H4 (cell line): ENCODE results near the gene RBM7. TPM values are rescaled to one million over a fixed set of nuclear protein-coding genes. Genes with fewer than 3 reads are reported as not detected.
A peak's percentile ranks its signal among the peaks of the same experiment; 100 is the strongest.

Experiments used
- DNase-seq: peaks from one replicate; pipeline ENCODE4 v3.0.0-alpha.2; 2015; ENCODE audit warnings: low spot score
- total RNA-seq: library from RNA; depleted of rRNA; stranded (reverse); fragments of >200 nt; shearing (Covaris generic); gene quantifications from 2 replicates; pipeline ENCODE4 v1.2.3, GENCODE V29; 2014

Gene RBM7
- total RNA-seq, 1 experiment from 2014 or later, result 55.1 TPM

- DNase-seq, result no peak
Measured at GRCh38 chr11:114396916-114397315, 3.5 kb upstream of the RBM7 start.

DNA sequence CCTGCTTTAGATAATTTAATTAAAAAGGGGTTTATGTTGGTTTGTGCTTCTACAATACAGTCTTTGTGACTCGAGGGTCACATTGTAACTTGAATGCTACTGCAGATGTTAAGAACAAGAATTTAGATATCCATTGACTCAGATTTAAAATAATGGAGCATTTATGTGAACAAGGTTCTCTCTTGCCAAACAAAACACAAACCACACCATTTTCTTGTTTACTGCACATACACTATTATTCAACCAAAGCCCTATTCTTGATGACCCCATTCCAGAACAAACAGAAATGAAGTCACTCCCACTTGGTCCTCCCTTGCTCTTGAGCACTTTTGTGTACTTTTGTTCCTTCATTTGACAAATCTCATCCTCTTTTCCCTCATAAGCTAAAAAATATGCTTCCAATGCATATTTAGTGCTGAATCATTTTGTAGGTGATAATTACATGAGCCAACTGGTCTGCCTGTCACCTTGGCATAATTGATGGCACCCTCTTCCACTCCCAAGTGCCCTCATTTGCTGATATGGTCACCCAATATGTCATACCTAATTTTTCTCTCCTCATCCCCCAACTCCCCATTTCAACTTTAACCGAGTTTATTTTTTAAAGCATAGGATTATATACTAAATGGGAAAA, 3.0 kb upstream of the RBM7 start:
- DNase-seq, result no peak

DNA sequence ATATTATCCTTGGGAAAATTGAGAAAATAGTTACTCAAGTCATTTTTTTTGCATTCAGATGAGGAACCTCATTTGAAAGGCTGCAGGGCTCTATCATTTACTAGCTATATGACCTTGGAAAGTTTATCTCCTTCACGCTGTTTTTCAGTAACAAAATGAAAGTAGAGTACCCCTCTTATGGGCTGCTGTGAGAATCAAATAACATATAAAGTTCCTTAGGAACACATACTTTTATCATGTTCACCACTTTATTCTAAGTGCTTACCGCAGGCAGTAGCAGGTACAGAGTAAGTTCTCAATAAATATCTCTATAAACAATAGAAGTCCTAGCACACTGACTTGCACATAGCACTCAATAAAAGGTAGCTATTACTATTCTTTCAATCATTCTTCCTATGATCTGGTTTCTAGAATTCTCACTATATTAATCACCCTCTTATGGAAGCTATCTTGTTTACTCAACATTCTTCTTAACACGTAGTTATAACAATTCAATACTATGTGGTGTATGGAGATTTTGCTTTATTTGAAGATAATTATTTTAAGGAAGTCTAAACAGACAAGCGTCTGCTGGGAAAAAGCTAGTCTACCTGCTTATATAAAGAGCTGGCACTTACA, 2.1 kb upstream of the RBM7 start:
- no peak for DNase-seq

- no peak for DNase-seq
Measured at GRCh38 chr11:114399490-114400215, 813 bp upstream of the RBM7 start.

DNA sequence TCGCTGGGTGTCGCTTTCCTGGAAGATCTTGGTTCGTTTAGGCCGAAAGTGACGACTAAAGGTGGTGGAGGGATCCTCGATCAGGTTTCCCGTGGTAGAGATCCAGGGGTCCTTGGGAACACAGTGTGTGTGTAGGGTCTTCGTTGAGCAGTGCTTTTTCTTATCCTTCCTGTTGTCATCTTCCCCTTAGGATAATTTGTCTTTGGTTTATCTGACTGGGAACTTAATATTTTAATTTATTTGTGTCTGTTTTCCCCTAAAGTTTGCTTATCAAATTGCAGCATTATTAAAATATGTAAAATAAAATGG, 403 bp downstream of the RBM7 start:
- DNase-seq, result no peak

GRCh38 chr11:114401311-114401710, 845 bp downstream of the RBM7 start:
- DNase-seq, result no peak

DNA sequence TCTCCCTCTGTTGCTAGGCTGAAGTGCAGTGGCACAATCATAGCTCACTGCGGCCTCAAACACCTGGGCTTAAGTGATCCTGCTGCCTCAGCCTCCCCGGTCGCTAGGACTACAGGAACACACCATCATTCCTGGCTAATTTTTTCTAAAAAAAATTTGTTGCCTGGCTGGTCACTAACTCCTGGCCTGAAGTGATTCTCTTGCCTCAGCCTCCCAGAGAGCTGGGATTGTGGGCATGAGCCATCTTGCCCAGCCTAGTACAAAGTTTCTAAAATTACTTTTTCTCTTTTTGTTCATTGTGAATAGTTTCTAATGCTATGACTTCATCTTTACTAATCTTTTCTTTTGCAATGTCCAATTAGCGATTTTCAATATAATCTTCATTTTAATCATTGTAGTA, 12.5 kb downstream of the RBM7 start:
- DNase-seq, result no peak

DNA sequence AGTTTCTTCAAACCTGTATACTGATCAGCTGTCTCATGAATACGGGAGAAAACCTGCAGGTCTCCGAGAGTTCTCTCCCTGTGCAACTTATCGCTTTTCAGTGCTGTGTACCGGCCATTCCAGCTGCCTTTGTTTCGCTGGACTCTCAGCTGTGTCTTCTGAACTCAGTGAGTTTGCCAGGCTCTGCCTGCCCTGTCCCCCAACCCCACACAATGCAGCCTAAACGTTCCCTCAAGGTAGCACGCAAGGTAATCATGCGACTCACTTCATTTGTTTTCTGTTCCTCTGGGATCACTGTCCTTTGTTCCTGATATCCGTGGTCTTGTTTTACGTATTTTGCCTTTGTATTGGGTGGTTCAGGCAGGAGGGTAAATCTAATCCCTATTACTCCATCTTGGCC, 13.5 kb downstream of the RBM7 start:
- DNase-seq, result no peak

DNA sequence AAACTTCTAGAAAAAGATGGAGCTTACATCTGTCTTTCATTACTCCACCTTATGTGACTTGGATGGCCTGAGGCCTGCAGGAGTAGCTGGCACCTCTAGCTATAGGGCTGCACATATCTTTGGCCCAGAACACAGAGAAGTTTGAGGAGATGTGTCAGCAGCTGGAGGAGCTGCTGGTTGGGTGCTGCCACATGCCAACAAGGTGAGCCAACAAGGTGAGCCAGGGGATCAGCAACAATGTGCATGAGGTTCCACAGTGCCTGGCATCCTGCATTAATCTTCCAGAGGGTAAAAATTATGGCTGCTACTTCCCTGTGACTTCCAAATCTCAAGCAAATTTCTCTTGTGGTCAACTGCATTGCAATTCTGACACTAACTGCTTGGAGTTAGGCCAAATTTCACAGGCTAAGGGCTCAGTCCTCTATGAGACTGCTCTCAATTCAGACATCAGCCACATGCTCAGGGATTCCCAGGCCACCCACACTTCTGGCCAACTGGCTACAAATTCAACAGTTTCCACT, 16.0 kb downstream of the RBM7 start:
- no peak for DNase-seq

DNA sequence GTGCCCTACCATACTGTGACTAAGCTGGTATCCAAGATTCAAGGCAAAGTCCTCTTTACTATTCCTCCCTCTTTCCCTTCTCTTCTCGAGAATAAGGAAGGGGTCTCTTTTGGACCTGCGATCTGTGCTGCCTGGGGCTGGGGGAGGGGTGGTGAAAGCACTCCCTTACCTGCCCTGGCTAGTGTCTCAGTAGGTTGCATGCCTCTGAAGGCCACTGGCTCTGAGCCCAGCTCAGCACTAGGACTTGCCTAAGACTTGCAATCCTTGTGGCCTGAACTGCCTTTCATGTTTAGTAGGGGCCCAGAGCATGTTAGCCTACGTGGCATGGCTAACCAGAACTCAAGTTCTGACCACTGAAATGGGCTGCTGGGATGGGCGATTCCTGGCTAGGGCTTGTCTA, 25.8 kb downstream of the RBM7 start:
- DNase-seq, result no peak

- DNase-seq, result no peak
Measured at GRCh38 chr11:114430290-114430689, 29.8 kb downstream of the RBM7 start.

- DNase-seq, result no peak
Measured at GRCh38 chr11:114432893-114433292, 32.4 kb downstream of the RBM7 start.

DNA sequence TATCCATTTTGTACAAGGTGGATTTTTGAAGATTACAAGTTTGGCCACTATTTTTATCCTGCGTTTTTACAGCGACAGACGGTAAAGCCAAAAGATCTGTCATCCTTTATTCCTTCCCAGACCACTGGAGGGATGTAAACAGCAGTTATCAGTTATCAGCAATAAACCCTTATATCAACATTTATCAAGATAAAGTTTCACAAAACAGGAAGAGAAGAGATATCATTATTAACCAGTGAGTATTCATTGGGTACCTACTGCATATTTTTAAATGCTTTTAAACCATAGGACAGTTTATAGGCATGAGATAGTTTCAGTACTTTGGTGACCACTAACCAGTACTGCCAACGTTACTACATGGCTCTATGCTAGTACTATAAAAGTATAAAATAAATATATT, 32.9 kb downstream of the RBM7 start:
- DNase-seq, result no peak

DNA sequence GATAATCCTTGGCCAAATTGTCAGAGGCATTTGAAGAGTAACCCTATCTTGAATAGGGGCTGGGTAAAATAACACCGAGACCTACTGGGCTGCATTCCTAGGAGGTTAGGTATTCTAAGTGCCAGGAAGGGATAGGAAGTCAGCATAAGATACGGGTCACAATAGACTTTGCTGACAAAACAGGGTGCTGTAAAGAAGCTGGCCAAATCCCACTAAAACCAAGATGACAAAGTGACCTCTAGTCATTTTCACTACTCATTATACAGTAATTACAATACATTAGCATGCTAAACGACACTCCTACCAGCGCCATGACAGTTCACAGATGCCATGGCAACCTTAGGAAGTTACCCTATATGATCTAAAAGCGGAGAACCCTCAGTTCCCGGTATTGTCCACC, 37.8 kb downstream of the RBM7 start:
- DNase-seq, result no peak

DNA sequence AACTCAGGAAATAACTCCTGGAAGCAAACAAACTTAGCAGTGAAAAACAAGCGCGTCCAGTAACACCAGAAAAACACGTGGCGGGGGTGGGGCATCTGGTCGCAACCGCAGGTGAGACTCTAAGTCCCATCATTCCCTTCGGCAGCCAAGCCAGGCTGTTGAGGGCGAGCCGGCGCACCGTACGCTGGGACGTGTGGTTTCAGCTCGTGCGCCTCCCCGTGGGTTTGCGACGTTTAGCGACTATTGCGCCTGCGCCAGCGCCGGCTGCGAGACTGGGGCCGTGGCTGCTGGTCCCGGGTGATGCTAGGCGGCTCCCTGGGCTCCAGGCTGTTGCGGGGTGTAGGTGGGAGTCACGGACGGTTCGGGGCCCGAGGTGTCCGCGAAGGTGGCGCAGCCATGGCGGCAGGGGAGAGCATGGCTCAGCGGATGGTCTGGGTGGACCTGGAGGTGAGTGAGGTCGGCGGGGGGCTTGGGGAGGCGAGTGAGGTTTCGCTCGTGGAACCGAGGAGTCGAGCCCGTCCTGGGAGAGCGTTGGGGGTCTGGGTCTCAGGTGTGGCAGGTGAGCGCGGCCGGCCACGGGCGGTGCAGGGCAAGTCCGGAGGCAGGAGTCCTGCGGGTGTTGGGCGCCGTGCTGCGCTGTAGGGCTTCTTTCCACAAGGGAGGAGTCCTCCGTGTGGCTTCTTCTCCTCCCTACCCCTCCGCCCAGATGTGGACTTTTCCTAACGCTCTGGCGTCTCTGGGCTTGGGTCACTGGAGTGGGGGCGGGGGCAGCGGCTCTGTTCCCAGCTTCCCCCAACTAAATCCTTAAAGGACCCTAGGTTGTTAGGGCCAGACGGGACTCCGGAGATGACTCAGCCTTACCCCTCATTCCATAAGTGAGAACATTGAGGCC, 39.0 kb downstream of the RBM7 start, which contains the start of gene REXO2:
Gene REXO2 (plus strand): TSS at position 239 of the 892 bp plus-strand sequence. CDS start 62 bp downstream, at position 301.
- DNase-seq, result peak; percentile 96

GRCh38 chr11:114440121-114440860, 39.8 kb downstream of the RBM7 start:
- no peak for DNase-seq

DNA sequence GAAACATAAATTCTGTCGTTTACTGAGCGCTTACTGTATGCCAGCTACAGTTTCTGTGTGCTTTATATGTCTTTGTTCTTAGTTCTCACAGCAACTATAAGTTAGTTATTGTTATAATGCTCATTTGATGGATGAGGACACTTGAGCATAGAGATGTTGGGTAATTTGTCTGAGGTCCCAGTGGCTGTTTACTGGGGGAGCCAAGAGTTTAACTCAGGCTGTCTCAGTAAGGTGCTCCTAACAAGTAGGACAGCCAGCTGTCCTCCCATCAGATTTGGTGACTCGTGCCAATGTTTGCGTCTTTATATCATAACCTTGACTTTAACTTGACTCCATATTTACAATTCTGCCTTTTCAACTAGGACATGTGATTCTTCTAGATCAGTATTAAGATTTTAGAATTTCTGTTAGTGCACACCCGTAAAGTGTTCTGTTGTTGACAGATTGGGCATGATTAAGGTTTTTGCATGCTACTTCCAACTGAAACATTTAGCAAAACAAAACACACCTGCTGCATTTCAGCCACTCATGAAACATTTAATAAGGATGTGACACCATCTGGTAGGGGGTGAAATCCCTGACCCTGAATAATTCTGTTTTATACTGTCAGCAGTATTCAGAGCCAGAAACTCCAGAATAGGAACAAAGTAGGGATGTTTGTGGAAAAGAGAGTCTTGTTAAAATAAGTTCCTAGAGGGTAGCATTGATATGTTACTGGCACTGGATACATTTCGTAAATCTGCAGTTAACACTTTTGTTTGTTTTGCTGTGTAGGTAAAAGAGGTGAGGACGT, 40.7 kb downstream of the RBM7 start:
- DNase-seq, result no peak

DNA sequence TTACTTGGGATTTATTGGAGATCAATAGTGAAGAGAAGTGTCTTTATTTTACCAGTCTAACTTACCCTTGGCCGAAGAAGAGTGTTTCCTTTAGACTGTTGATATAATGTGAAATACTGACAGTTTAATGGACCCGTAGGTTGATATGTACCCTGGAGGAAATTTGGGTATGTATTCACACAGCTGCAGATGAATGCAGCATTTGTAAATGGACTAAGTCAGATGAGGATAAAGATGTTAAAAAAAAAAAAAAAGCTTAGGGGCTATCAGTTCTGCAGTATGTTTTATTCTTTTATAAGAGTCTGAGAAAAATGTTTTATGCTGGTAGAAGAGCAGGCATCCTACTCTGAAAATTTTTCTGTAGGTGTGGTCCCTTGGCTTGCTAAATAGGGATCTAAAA, 41.5 kb downstream of the RBM7 start:
- no peak for DNase-seq

DNA sequence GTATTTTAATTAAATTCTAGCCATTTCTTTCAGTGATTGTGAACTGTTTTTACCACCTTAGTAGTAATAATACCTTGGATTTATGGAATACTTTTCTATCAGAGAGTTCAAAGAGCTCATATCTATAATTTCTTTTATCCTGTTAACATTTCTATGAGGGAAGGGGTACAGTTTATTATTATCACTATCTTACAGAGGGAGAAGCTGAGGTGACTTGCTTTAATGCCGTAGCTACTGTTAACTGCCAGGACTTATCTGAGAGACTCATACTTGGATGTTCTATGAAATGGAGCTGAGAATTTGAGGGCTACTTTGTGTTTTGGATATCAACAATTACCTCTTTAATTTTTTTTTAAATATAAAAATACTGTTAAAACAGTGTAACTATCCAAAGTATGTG, 42.1 kb downstream of the RBM7 start:
- DNase-seq, result no peak

DNA sequence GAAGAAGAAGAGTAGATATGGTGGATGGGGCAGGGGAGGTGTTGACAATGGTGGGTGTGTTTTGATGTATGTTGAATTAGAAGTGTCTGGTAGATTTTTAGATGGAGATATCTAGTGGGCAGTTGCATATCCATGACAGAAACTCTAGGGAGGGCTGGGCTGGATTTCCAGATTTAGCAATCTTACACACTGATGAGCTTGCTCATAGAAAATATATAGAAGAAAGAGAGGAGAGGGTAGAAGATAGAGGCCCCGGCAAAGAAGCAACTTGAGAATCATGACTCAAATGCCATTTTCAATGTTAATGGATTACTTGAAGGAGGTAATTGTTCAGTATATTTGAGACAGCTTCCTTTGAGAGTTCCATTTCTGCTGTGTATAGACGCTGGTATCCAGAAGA, 47.0 kb downstream of the RBM7 start:
- no peak for DNase-seq

DNA sequence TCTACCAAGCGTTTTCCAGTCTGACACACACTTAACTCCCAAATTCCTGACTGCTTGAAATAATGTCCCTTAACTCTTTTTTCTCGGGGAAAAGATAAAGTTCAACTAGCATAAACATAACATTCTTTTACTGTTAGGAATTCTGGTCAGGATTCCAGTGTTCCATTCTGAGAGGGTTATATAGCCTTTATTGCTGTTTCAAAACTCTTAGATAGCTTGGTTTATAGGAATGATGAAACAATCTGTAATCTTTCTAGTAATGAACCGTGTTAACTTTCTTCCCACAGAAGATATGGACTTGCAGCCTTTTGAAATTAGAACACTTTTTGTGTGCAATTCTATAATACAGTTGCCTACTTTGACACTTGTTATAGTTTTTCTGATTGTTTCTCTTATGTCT, 47.4 kb downstream of the RBM7 start:
- peak; percentile 10 for DNase-seq
